Kidney epithelial cell (primary cell): Measurements from ENCODE around the gene TMEM9B. TPM values are rescaled to one million over a fixed set of nuclear protein-coding genes. Genes with fewer than 3 reads are reported as not detected.
A peak's percentile ranks its signal among the peaks of the same experiment; 100 is the strongest.

Experiments
- DNase-seq: peaks from one replicate; pipeline ENCODE4 v3.0.0-alpha.2; 2010; ENCODE audit warnings: low read depth
- H3K27me3 ChIP-seq: 2 replicates; pipeline ENCODE4 v1.6.0; 2011; ENCODE audit warnings: low read length; ENCODE audit not compliant: control insufficient read depth, insufficient read depth
- H3K36me3 ChIP-seq: 2 replicates; pipeline ENCODE4 v1.5.1; 2011; ENCODE audit warnings: low read length; ENCODE audit not compliant: control insufficient read depth, insufficient read depth
- H3K4me3 ChIP-seq: 2 replicates; pipeline ENCODE4 v1.5.1; 2011; ENCODE audit warnings: low read depth, mild to moderate bottlenecking, control low read depth, low read length
- CTCF ChIP-seq: IDR thresholded peaks from 2 replicates; pipeline ENCODE4 v1.5.1; 2011; ENCODE audit warnings: mild to moderate bottlenecking, moderate library complexity, low read length, control low read depth, inconsistent platforms; ENCODE audit not compliant: insufficient read depth, poor library complexity, severe bottlenecking
- total RNA-seq: library from RNA; depleted of rRNA; stranded (reverse); fragments of >200 nt; gene quantifications from 2 replicates; pipeline ENCODE4 v1.2.3, GENCODE V29; 2015

The TMEM9B gene
- total RNA-seq, 1 donor from 2014 or later: 51.4 TPM

GRCh38 chr11:8917157-8917825 is 47.0 kb downstream of the TMEM9B start:
- peak; percentile 15 for TF ChIP-seq CTCF
- Histone ChIP-seq H3K27me3 (no peaks in the 10 kb centered on the region), H3K36me3 (peaks cover 3% of the 10 kb centered on the region), H3K4me3 (no peak overlapping the region)
- DNase-seq: peak; percentile 74

GRCh38 chr11:8914661-8915018 is 49.6 kb downstream of the TMEM9B start:
- no peaks in the 10 kb centered on the region for H3K27me3 ChIP-seq
- no peak for TF ChIP-seq CTCF
- no peak for DNase-seq
- H3K36me3 ChIP-seq: peaks cover 3% of the 10 kb centered on the region
- H3K4me3 ChIP-seq: no peak overlapping the region

GRCh38 chr11:8913961-8914660 is 50.1 kb downstream of the TMEM9B start:
- DNase-seq: no peak
- H3K27me3 ChIP-seq: no peaks in the 10 kb centered on the region
- H3K36me3 ChIP-seq: peaks cover 3% of the 10 kb centered on the region
- peak; percentile 76 for TF ChIP-seq CTCF
- H3K4me3 ChIP-seq: no peak overlapping the region

- Histone ChIP-seq H3K27me3 (no peaks in the 10 kb centered on the region), H3K36me3 (no peaks in the 10 kb centered on the region), H3K4me3 (peak within 1 kb of the TSS; percentile 74)
- DNase-seq: peak; percentile 60
- TF ChIP-seq CTCF: no peak
Observed at GRCh38 chr11:8911029-8911823, 53.0 kb downstream of the TMEM9B start, which contains the start of gene AKIP1. AKIP1 (plus strand) TSS chr11:8911189; CDS start chr11:8911450, 261 bp downstream.

GRCh38 chr11:8910649-8911026 is 53.6 kb downstream of the TMEM9B start:
- no peak for DNase-seq
- Histone ChIP-seq H3K27me3 (no peaks in the 10 kb centered on the region), H3K4me3 (peak overlapping the region; percentile 74), H3K36me3 (no peaks in the 10 kb centered on the region)
- TF ChIP-seq CTCF: no peak
